Activated B cell treated with CpG ODN at 0.5 μM for 24 hours (primary cell): ENCODE results near the gene CBLIF. TPM values are rescaled to one million over a fixed set of nuclear protein-coding genes. Genes with fewer than 3 reads are reported as not detected.
"Not testable (repeated sequence)": the region's sequence is repeated elsewhere in the genome, so short reads cannot be mapped to it uniquely, and the experiment has no call there.

Experiments
- ATAC-seq: fragments of 200-7000 bp; cut with Tn5 transposase; one replicate; pipeline ENCODE4 v1.10.0; 2021; ENCODE audit warnings: low read depth, mild to moderate bottlenecking, moderate library complexity
- CTCF ChIA-PET: fragments of 350-600 bp; sonication (Branson Sonifier 250); formaldehyde crosslinking; loops from one replicate; lab custom pipeline; 2021; ENCODE audit warnings: antibody characterized with exemption; lab: Charles Lee
- POLR2A ChIA-PET: fragments of 350-600 bp; sonication (Branson Sonifier 250); formaldehyde crosslinking; loops from one replicate; lab custom pipeline; 2021; ENCODE audit warnings: antibody characterized with exemption; lab: Charles Lee
- DNase-seq: peaks from one replicate; pipeline ENCODE4 v3.0.0; 2022
- H3K27ac Mint-ChIP-seq: one replicate; pipeline ENCODE4 v1.8.0; 2020; ENCODE audit warnings: mixed read lengths
- H3K27me3 Mint-ChIP-seq: one replicate; pipeline ENCODE4 v1.8.0; 2021; ENCODE audit warnings: mixed read lengths
- H3K36me3 Mint-ChIP-seq: one replicate; pipeline ENCODE4 v1.8.0; 2021; ENCODE audit warnings: low read depth, mixed read lengths
- H3K4me1 Mint-ChIP-seq: one replicate; pipeline ENCODE4 v1.8.0; 2021; ENCODE audit warnings: mixed read lengths
- H3K4me3 Mint-ChIP-seq: one replicate; pipeline ENCODE4 v1.8.0; 2020; ENCODE audit warnings: mild to moderate bottlenecking, mixed read lengths
- H3K9me3 Mint-ChIP-seq: one replicate; pipeline ENCODE4 v1.8.0; 2020; ENCODE audit warnings: mixed read lengths
- intact Hi-C: fragments of 100-400 bp; cut with micrococcal nuclease; formaldehyde crosslinking; loops from one replicate; pipeline ENCODE4 v1.15.1; 2024
- total RNA-seq: library from RNA; stranded (reverse); gene quantifications from 2 replicates; pipeline ENCODE4 v1.2.3, GENCODE V29; 2022
- TF ChIP-seq, protein P1 (sequence below): fragments of 200-600 bp; IDR thresholded peaks from one replicate; pipeline ENCODE4 v1.8.0; 2022; ENCODE audit warnings: antibody characterized with exemption, mild to moderate bottlenecking

The CBLIF gene
- total RNA-seq, 1 donor from 2014 or later = not detected

DNA sequence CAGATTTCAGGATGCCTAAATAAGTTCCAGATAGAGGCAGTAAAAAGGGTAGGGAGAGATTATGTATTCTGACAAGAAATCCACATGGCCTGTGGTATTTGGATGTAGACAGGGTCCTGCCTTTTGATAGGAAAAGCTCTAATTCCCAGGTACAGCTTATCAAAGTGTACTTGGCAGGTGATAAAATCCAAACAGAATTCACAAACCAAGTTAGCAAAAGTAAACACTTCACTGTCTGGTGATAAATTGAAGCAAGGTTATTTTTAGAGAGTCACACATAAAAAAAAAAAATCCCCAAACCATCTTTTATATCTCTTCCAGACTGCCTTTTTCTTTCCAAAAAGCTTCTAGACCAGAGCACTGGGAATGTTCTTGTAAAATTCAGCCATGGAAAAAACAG lies 5.7 kb downstream of the CBLIF start:
- peaks cover 8% of the 10 kb centered on the region for H3K27me3 Mint-ChIP-seq
- H3K9me3 Mint-ChIP-seq = no peaks in the 10 kb centered on the region
- H3K27ac Mint-ChIP-seq = no peak overlapping the region
- DNase-seq (no peak), ATAC-seq (no peak)
- TF ChIP-seq, protein P1, sequence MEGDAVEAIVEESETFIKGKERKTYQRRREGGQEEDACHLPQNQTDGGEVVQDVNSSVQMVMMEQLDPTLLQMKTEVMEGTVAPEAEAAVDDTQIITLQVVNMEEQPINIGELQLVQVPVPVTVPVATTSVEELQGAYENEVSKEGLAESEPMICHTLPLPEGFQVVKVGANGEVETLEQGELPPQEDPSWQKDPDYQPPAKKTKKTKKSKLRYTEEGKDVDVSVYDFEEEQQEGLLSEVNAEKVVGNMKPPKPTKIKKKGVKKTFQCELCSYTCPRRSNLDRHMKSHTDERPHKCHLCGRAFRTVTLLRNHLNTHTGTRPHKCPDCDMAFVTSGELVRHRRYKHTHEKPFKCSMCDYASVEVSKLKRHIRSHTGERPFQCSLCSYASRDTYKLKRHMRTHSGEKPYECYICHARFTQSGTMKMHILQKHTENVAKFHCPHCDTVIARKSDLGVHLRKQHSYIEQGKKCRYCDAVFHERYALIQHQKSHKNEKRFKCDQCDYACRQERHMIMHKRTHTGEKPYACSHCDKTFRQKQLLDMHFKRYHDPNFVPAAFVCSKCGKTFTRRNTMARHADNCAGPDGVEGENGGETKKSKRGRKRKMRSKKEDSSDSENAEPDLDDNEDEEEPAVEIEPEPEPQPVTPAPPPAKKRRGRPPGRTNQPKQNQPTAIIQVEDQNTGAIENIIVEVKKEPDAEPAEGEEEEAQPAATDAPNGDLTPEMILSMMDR = no peak
- intact Hi-C loops = no loop called here
- H3K4me3 Mint-ChIP-seq = no peak overlapping the region
- H3K4me1 Mint-ChIP-seq = no peaks in the 10 kb centered on the region
- no peaks in the 10 kb centered on the region for H3K36me3 Mint-ChIP-seq
- POLR2A ChIA-PET = interaction anchor here (0.7 kb wide), 1 partner anchor 255 kb away, joined by 3 read pairs; no protein-coding TSS in a partner anchor
- CTCF ChIA-PET = no interaction called here

DNA sequence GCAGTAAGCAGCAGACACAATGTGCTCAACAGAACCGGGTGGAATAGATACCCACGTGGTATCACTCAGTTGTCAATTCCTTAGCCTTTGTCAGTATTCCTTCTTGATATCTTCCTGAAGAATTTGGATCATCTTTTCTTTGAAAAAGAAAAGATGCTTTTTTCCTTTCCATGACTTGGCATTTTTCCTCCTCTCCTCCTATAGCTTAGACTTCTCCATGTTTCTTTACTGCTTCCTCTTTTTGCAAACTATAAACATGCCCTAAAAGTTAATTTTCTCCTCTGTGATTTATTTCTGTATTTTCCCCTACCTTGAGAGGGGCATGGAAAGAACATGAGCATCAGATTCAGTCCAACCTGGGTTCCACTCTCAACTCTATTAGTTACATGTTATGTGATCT lies 11.7 kb downstream of the CBLIF start:
- TF ChIP-seq, protein P1 = no peak
- H3K27me3 Mint-ChIP-seq = peaks cover 10% of the 10 kb centered on the region
- DNase-seq (no peak), ATAC-seq (no peak)
- H3K4me1 Mint-ChIP-seq = peaks cover 4% of the 10 kb centered on the region
- intact Hi-C loops = no loop called here
- H3K36me3 Mint-ChIP-seq = no peaks in the 10 kb centered on the region
- POLR2A ChIA-PET = no interaction called here
- no peak overlapping the region for H3K4me3 Mint-ChIP-seq
- no peak overlapping the region for H3K27ac Mint-ChIP-seq
- H3K9me3 Mint-ChIP-seq = no peaks in the 10 kb centered on the region
- CTCF ChIA-PET = no interaction called here

GRCh38 chr11:59829358-59829757 lies 15.9 kb downstream of the CBLIF start:
- Mint-ChIP-seq H3K27ac (no peak overlapping the region), H3K4me1 (peaks cover 4% of the 10 kb centered on the region), H3K27me3 (peaks cover 2% of the 10 kb centered on the region), H3K4me3 (no peak overlapping the region), H3K36me3 (no peaks in the 10 kb centered on the region), H3K9me3 (no peaks in the 10 kb centered on the region)
- ATAC-seq = no peak
- intact Hi-C loops = loop anchor here (10.0 kb wide), 2 partner anchors 355 to 515 kb away; partner anchors contain the start of gene MS4A6A
- TF ChIP-seq, protein P1 = no peak
- no peak for DNase-seq
- CTCF ChIA-PET = no interaction called here
- POLR2A ChIA-PET = interaction anchor here (0.7 kb wide), 1 partner anchor 844 kb away, joined by 5 read pairs; no protein-coding TSS in a partner anchor

DNA sequence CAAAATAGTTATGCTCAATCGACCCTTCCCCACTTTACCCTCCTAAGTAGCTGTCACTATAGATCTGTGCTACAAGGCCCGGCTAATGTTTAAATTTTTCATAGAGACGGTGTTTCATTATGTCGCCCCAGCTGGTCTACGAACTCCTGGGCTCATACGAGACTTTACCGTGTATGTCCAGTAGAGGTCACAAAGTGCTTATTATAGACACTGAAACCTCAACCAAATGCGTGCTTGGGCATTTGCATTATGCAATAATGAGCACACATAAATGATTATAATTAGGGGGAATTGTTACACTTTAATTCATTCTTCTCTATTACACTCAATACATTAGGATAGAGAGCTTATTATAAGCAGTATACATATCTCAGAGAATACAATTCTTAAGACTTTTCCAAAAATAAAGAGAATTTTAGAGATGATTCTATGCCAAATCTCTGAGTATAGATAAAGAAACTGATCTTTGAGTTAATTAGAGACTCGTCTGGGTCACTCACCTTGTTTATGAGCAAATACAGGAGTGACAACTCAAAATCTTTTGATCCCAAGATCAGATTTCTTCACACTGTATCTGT lies 22.2 kb downstream of the CBLIF start:
- TF ChIP-seq, protein P1 = peak; percentile 23
- CTCF ChIA-PET = interaction anchor here (0.9 kb wide), 2 partner anchors 307 to 442 kb away, joined by 3 to 4 read pairs; no protein-coding TSS in a partner anchor
- ATAC-seq (peak; percentile 75), DNase-seq (no peak)
- H3K36me3 Mint-ChIP-seq = no peaks in the 10 kb centered on the region
- POLR2A ChIA-PET = no interaction called here
- H3K4me3 Mint-ChIP-seq = no peak overlapping the region
- H3K9me3 Mint-ChIP-seq = no peaks in the 10 kb centered on the region
- no peak overlapping the region for H3K27ac Mint-ChIP-seq
- intact Hi-C loops = loop anchor here (1.0 to 10.0 kb wide), 5 partner anchors 307 to 809 kb away; partner anchors contain the start of gene MS4A6A
- peaks cover 12% of the 10 kb centered on the region for H3K4me1 Mint-ChIP-seq
- H3K27me3 Mint-ChIP-seq = no peaks in the 10 kb centered on the region

DNA sequence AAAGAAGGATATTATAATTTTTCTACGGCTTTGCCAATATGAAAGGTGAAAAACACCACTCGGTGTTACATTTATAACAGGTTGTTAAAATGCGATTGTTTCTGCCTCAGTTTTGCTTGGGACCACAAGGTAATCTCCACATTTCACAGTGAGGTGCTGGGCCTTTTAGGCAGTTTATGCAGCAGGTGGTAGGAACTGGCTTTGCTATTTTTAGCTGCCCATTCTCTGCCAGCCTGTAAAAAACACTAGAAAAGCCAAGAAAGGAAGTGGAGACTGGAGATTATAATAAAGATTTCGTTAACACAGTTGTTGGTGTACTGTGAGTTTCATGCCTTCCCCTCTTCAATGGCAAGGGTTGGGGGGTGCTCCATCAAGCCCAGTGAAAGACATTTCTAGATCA lies 26.7 kb downstream of the CBLIF start:
- Mint-ChIP-seq H3K27ac (no peak overlapping the region), H3K9me3 (no peaks in the 10 kb centered on the region), H3K4me1 (peaks cover 19% of the 10 kb centered on the region), H3K4me3 (no peak overlapping the region), H3K36me3 (no peaks in the 10 kb centered on the region), H3K27me3 (peaks cover 3% of the 10 kb centered on the region)
- DNase-seq (no peak), ATAC-seq (no peak)
- POLR2A ChIA-PET = no interaction called here
- CTCF ChIA-PET = no interaction called here
- TF ChIP-seq, protein P1 = no peak
- intact Hi-C loops = no loop called here

GRCh38 chr11:59816434-59816833 lies 28.9 kb downstream of the CBLIF start:
- not testable (repeated sequence) for H3K4me3 Mint-ChIP-seq

More at GRCh38 chr11:59816434-59816833, 28.9 kb downstream of the CBLIF start:
- ATAC-seq, POLR2A ChIA-PET, H3K36me3 Mint-ChIP-seq, H3K9me3 Mint-ChIP-seq, intact Hi-C loops, DNase-seq, H3K27me3 Mint-ChIP-seq, H3K27ac Mint-ChIP-seq, CTCF ChIA-PET: not testable (repeated sequence)
- peaks cover 16% of the 10 kb centered on the region for H3K4me1 Mint-ChIP-seq
